GM12874 (cell line): Measurements from ENCODE around the gene SLC12A7.

ENCODE experiments used
- CTCF ChIP-seq: IDR thresholded peaks from 2 replicates; pipeline ENCODE4 v1.5.1; 2011; ENCODE audit warnings: low read depth, mild to moderate bottlenecking, control low read depth, low read length, moderate library complexity; ENCODE audit not compliant: insufficient read depth

Gene SLC12A7

GRCh38 chr5:1139331-1140170, 27.7 kb upstream of the SLC12A7 start:
- TF ChIP-seq CTCF: no peak

DNA sequence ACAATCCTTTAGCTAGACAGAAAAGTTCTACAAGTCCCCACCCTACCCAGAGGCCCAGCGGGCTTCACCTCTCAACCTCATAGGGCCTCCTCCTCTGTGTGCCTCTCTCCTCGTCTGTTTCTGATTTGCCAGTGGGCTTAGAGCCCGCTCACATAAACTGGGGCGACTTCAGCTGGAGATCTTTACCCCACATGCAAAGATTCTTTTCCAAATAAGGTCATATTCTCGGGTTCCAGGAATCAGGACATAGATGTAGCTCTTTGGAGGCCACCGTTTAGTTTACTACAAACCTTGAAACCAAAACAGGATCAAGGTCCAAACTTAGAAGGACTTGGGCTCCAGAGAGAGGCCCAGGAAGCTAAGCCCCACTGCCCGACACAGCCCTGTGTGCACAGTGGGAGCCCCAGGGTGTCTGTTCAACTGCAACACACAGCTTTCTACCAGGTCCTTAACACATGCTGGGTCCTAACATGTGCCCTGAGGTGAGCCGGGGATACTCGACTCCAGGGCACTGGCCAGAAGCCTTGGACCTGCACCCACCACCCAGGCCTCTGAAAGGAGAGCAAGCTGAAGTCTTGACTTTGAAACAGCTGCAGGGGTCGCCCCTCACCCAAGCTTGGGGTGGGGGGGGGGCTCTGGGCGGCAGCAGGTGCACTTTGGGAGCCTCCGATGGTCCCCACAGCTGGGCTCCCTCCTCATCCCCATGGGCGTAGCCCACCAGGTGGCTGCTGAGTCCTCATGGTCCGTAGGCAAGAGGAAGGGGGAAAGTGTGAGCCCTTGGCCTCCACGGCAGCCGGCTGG, 26.8 kb upstream of the SLC12A7 start:
- TF ChIP-seq CTCF: no peak

DNA sequence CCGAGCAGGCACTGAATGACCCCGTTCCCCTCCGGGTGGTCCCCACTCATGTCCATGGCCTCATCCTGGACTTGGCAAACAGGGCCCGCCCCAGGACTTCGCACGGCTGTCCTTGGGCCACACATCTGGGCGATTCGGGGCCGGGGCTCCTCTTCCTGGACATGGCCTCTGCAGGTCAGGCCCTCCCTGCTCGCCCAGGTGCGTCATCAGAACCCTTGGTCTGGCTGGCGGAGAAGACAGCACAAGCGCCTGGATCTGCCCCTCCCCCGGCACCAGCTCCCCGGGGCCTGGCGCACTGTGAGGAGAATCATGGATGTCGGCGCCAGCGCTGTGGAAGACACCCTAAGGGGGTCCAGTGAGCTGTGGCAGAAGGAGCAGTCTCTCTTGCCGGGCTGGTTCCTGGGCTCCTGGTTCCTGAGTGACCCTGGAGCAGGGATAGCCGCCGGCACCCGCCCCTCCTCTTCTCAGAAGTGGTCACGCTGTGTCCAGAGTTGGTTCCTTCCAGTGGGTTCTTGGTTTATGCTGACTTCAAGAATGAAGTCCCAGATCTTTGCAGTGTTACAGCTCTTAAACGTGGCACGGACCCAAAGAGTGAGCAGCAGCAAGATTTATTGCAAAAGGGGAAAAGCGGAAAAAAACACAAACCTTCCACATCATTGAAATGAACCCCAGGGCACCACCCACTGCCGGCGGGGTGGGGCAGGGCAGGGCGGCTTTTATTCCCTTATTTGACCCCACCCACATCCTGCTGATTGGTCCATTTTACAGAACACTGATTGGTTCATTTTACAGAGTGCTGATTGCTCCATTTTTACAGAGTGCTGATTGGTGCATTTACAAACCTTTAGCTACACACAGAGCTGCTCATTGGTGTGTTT, 25.9 kb upstream of the SLC12A7 start:
- TF ChIP-seq CTCF: no peak

DNA sequence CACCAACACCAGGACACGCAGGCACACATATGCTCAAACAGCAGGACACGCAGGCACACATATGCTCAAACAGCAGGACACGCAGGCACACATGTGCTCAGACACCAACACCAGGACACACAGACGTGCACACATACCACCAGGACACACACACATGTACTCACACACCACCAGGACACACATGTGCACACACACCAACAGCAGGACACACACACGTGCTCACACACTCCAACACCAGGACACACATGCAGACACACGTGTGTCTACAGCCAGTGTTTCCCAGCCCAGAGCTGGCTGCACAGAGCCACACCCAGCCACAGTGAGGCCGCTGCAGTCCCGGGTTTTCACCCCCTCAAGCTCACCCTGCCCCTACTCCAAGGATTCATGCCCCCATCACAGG, 25.0 kb upstream of the SLC12A7 start:
- TF ChIP-seq CTCF: no peak

GRCh38 chr5:1135696-1136525, 24.0 kb upstream of the SLC12A7 start:
- TF ChIP-seq CTCF: no peak

DNA sequence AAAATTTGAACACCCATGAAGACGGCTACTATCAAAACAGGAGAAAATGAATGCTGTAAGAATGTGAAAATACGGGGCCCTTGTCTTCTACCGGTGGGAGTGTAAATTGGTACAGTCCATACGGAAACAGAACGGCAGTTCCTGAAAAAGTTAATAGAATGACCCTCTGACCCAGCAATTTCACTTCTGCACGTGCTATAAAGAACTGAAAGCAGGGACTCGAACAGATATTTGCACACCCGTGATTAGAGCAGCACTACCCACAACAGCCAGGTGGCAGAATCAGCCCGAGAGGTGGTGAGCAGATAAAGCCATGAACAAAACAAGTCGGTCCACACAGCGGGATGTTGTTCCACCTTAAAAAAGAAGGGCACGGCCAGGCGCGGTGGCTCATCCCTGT, 22.6 kb upstream of the SLC12A7 start:
- peak; percentile 48 for TF ChIP-seq CTCF
